Smooth muscle cell (in vitro differentiated cells): Measurements from ENCODE around the gene WIZ. TPM values are rescaled to one million over a fixed set of nuclear protein-coding genes. Genes with fewer than 3 reads are reported as not detected.

Source experiments
- DNase-seq: peaks from one replicate; lab custom pipeline; 2025; ENCODE audit not compliant: unreplicated experiment; lab: John Stamatoyannopoulos, UW
- H2AFZ ChIP-seq: fragments of 200-600 bp; sonication (generic); 2 replicates; pipeline ENCODE4 v1.6.0; 2016; ENCODE audit warnings: antibody characterized with exemption, low read depth, mild to moderate bottlenecking
- H3F3A ChIP-seq: fragments of 200-600 bp; sonication (generic); 2 replicates; pipeline ENCODE4 v1.6.0; 2017; ENCODE audit warnings: antibody characterized with exemption, low read depth
- H3K27ac ChIP-seq: fragments of 200-600 bp; sonication (generic); 2 replicates; pipeline ENCODE4 v1.5.1; 2016; ENCODE audit warnings: low read depth, mild to moderate bottlenecking
- H3K27me3 ChIP-seq: fragments of 200-600 bp; sonication (generic); 2 replicates; pipeline ENCODE4 v1.6.1; 2016; ENCODE audit warnings: low read depth, mild to moderate bottlenecking
- H3K36me3 ChIP-seq: fragments of 200-600 bp; sonication (generic); 2 replicates; pipeline ENCODE4 v1.5.1; 2016; ENCODE audit warnings: low read depth
- H3K4me1 ChIP-seq: fragments of 200-600 bp; sonication (generic); 2 replicates; pipeline ENCODE4 v1.5.1; 2016; ENCODE audit warnings: low read depth
- H3K4me2 ChIP-seq: fragments of 200-600 bp; sonication (generic); 2 replicates; pipeline ENCODE4 v1.6.0; 2016; ENCODE audit warnings: mild to moderate bottlenecking
- H3K4me3 ChIP-seq: fragments of 200-600 bp; sonication (generic); 2 replicates; pipeline ENCODE4 v1.5.1; 2016; ENCODE audit warnings: mild to moderate bottlenecking
- H3K79me2 ChIP-seq: fragments of 200-600 bp; sonication (generic); 2 replicates; pipeline ENCODE4 v1.6.0; 2016; ENCODE audit warnings: low read depth, mild to moderate bottlenecking
- H3K9ac ChIP-seq: fragments of 200-600 bp; sonication (generic); 2 replicates; pipeline ENCODE4 v1.6.0; 2016; ENCODE audit warnings: low read depth
- H3K9me3 ChIP-seq: fragments of 200-600 bp; sonication (generic); replicated peaks from 2 replicates; pipeline ENCODE4 v1.5.1; 2016; ENCODE audit warnings: low read depth
- H4K20me1 ChIP-seq: fragments of 200-600 bp; sonication (generic); 2 replicates; pipeline ENCODE4 v1.6.0; 2016; ENCODE audit warnings: low read depth
- CTCF ChIP-seq: fragments of 200-600 bp; sonication (generic); IDR thresholded peaks from 2 replicates; pipeline ENCODE4 v1.5.1; 2017; ENCODE audit warnings: borderline replicate concordance, mild to moderate bottlenecking, antibody characterized with exemption; ENCODE audit not compliant: insufficient read depth, poor library complexity, severe bottlenecking
- WGBS: methylation state at CpG from one replicate; pipeline ENCODE4 v1.1.7; 2016; ENCODE audit warnings: low lambda C conversion rate; 5-methylcytosine and 5-hydroxymethylcytosine counted together
- polyA plus RNA-seq: library from polyadenylated mRNA; unstranded; fragments of >200 nt; fragmentation: Nextera tagmentation; extraction: Ambion mirVana; gene quantifications from 2 replicates; pipeline ENCODE4 v1.2.1, GENCODE V29; 2016
- total RNA-seq: library from RNA; depleted of rRNA; stranded (reverse); fragments of >200 nt; gene quantifications from 2 replicates; pipeline ENCODE4 v1.2.3, GENCODE V29; 2014

The WIZ gene
- total and polyA plus RNA-seq, 2 experiments from 2014 or later, result 23.1 to 40.5 TPM

GRCh38 chr19:15402411-15403150, 47.2 kb downstream of the WIZ start:
- H3K27ac ChIP-seq, result no peak overlapping the region
- no peaks in the 10 kb centered on the region for H3K9me3 ChIP-seq
- no peak overlapping the region for H2AFZ ChIP-seq
- H3K36me3 ChIP-seq, result no peaks in the 10 kb centered on the region
- H3K4me3 ChIP-seq, result no peak overlapping the region
- H3K79me2 ChIP-seq, result peaks cover 64% of the 10 kb centered on the region
- WGBS, result 97% methylated on average over 15 of the region's 15 CpGs
- H4K20me1 ChIP-seq, result peaks cover 100% of the 10 kb centered on the region
- H3K9ac ChIP-seq, result no peak overlapping the region
- DNase-seq, result no peak
- no peaks in the 10 kb centered on the region for H3F3A ChIP-seq
- TF ChIP-seq CTCF, result no peak
- no peak overlapping the region for H3K4me2 ChIP-seq
- no peaks in the 10 kb centered on the region for H3K4me1 ChIP-seq
- no peaks in the 10 kb centered on the region for H3K27me3 ChIP-seq

GRCh38 chr19:15401397-15401710, 48.4 kb downstream of the WIZ start:
- H3F3A ChIP-seq, result no peaks in the 10 kb centered on the region
- peaks cover 100% of the 10 kb centered on the region for H4K20me1 ChIP-seq
- no peak for TF ChIP-seq CTCF
- peaks cover 63% of the 10 kb centered on the region for H3K79me2 ChIP-seq
- no peak overlapping the region for H3K4me3 ChIP-seq
- no peaks in the 10 kb centered on the region for H3K9me3 ChIP-seq
- H3K4me2 ChIP-seq, result no peak overlapping the region
- no peak overlapping the region for H3K27ac ChIP-seq
- WGBS, result over 99% methylated on average over 17 of the region's 17 CpGs
- H3K4me1 ChIP-seq, result no peaks in the 10 kb centered on the region
- no peaks in the 10 kb centered on the region for H3K27me3 ChIP-seq
- H3K36me3 ChIP-seq, result no peaks in the 10 kb centered on the region
- no peak overlapping the region for H3K9ac ChIP-seq
- no peak for DNase-seq
- no peak overlapping the region for H2AFZ ChIP-seq

GRCh38 chr19:15400521-15401396, 49.0 kb downstream of the WIZ start:
- Histone ChIP-seq H3K27ac (no peak overlapping the region), H3F3A (no peaks in the 10 kb centered on the region), H2AFZ (no peak overlapping the region), H3K9ac (no peak overlapping the region), H3K27me3 (no peaks in the 10 kb centered on the region), H3K4me3 (no peak overlapping the region), H3K4me2 (no peak overlapping the region), H3K9me3 (no peaks in the 10 kb centered on the region), H4K20me1 (peaks cover 99% of the 10 kb centered on the region), H3K4me1 (no peaks in the 10 kb centered on the region), H3K36me3 (no peaks in the 10 kb centered on the region), H3K79me2 (peaks cover 57% of the 10 kb centered on the region)
- 98% methylated on average over 29 of the region's 29 CpGs for WGBS
- TF ChIP-seq CTCF, result no peak
- DNase-seq, result no peak
